NT2/D1 (cell line): Measurements from ENCODE around the gene PLXNA4.
"Not testable (repeated sequence)": the region's sequence is repeated elsewhere in the genome, so short reads cannot be mapped to it uniquely, and the experiment has no call there.

Experiments
- DNase-seq: peaks from one replicate; pipeline ENCODE4 v3.0.0-alpha.2; 2011; ENCODE audit warnings: low read depth, low spot score
- H3K27me3 ChIP-seq: 2 replicates; pipeline ENCODE4 v1.6.0; 2011; ENCODE audit warnings: mild to moderate bottlenecking; ENCODE audit not compliant: insufficient read length, insufficient read depth
- H3K36me3 ChIP-seq: 2 replicates; pipeline ENCODE4 v1.6.1; 2011; ENCODE audit warnings: mild to moderate bottlenecking, low read length, mixed read lengths; ENCODE audit not compliant: insufficient read depth, insufficient read length
- H3K4me1 ChIP-seq: 2 replicates; pipeline ENCODE4 v1.5.1; 2011; ENCODE audit not compliant: insufficient read depth, insufficient read length
- H3K4me3 ChIP-seq: 2 replicates; pipeline ENCODE4 v1.5.1; 2011; ENCODE audit warnings: low read depth; ENCODE audit not compliant: insufficient read length
- H3K9ac ChIP-seq: 2 replicates; pipeline ENCODE4 v1.6.0; 2011; ENCODE audit warnings: low read depth; ENCODE audit not compliant: insufficient read length
- H3K9me3 ChIP-seq: 2 replicates; pipeline ENCODE4 v1.5.1; 2011; ENCODE audit warnings: mild to moderate bottlenecking, low read length; ENCODE audit not compliant: insufficient read depth
- SUZ12 ChIP-seq: IDR thresholded peaks from 2 replicates; pipeline ENCODE4 v1.6.1; 2011; ENCODE audit not compliant: insufficient read length, insufficient read depth; ENCODE audit errors: extremely low read depth
- YY1 ChIP-seq: IDR thresholded peaks from 2 replicates; pipeline ENCODE4 v1.6.1; 2011; ENCODE audit not compliant: insufficient read length, insufficient read depth
- ZNF274 ChIP-seq: IDR thresholded peaks from 2 replicates; pipeline ENCODE4 v1.6.1; 2011; ENCODE audit warnings: mild to moderate bottlenecking, low read depth, low read length

The PLXNA4 gene

DNA sequence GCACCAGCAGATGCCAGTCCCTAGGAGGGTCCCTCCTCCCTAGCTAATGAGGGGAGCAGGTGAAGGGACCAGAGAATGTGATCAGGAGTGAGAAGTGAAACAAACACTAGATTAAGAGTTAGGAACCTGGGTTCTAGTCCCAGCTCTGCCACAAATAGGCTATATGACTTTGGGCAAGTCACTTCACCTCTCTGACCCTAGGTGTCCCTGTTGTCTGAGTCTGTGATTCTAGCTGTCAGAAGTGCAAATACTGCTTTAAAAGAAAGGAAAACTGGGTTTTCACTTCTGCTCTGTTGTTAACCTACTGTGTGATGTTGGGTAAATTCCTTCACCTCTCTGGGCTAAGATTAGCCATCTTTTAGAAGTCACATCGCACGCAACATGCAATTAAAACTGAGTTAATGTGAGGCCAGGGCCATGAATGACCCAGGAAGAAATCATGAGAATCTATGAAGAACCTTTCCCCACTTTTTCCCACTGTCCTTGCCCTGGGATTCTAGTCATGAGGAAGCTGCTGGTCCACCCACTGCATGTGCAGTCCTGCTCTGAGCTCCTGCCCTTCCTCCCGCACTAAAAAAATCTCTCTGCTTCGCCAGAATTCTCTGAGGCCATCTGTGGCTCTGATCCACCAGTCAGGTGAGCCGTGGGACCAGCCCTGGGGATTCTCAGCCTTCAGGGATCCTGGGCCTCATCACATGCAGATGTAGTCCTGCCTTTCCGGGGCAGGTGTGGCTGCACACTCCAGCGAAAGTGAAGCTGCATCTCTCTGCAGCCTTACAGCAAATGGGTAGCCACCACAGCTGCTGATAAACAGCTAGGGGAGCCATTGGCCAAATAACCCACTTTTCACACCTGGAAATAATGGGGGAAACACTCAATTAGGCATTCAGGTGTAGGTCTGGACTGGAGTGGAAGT is 181.7 kb downstream of the PLXNA4 start:
- Histone ChIP-seq H3K27me3 (no peaks in the 10 kb centered on the region), H3K9ac (no peak overlapping the region), H3K36me3 (no peaks in the 10 kb centered on the region), H3K4me3 (no peak overlapping the region), H3K9me3 (no peaks in the 10 kb centered on the region), H3K4me1 (peaks cover 2% of the 10 kb centered on the region)
- no peak for TF ChIP-seq YY1
- TF ChIP-seq ZNF274, result no peak
- no peak for TF ChIP-seq SUZ12
- DNase-seq, result no peak

GRCh38 chr7:132393789-132394261 is 182.4 kb downstream of the PLXNA4 start:
- no peaks in the 10 kb centered on the region for H3K36me3 ChIP-seq
- H3K4me1 ChIP-seq, result peaks cover 2% of the 10 kb centered on the region
- H3K9ac ChIP-seq, result no peak overlapping the region
- TF ChIP-seq ZNF274 (no peak), SUZ12 (no peak), YY1 (no peak)
- H3K4me3 ChIP-seq, result no peak overlapping the region
- no peaks in the 10 kb centered on the region for H3K9me3 ChIP-seq
- H3K27me3 ChIP-seq, result no peaks in the 10 kb centered on the region
- no peak for DNase-seq

GRCh38 chr7:132392713-132393112 is 183.6 kb downstream of the PLXNA4 start:
- TF ChIP-seq SUZ12 (no peak), ZNF274 (no peak), YY1 (no peak)
- Histone ChIP-seq H3K9me3 (no peaks in the 10 kb centered on the region), H3K9ac (no peak overlapping the region), H3K27me3 (no peaks in the 10 kb centered on the region), H3K4me1 (peaks cover 2% of the 10 kb centered on the region), H3K4me3 (no peak overlapping the region), H3K36me3 (no peaks in the 10 kb centered on the region)
- no peak for DNase-seq

DNA sequence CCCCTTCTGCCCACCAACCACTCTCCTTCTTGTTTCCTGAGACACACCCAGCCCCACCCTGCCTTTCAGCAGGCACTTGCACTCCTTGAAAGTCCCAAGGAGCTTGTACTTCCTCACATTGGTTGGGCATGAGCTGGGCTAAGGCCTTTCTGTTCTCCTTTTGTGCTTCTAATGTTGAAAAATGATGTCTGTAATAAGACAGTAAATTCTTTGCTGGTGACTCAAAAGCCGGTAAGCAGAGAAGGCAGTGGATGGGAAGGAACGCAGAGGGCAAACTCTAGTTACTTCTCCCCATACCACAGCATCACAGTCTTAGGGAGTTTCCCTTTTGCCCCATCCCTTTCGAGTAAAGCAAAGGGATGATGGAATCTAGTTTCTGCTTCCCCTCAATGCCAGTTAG is 185.6 kb downstream of the PLXNA4 start:
- TF ChIP-seq SUZ12, result no peak
- no peak for TF ChIP-seq ZNF274
- no peak for TF ChIP-seq YY1
- H3K4me1 ChIP-seq, result peaks cover 7% of the 10 kb centered on the region
- no peak for DNase-seq
- no peak overlapping the region for H3K9ac ChIP-seq
- no peaks in the 10 kb centered on the region for H3K9me3 ChIP-seq
- no peak overlapping the region for H3K4me3 ChIP-seq
- H3K36me3 ChIP-seq, result no peaks in the 10 kb centered on the region
- H3K27me3 ChIP-seq, result no peaks in the 10 kb centered on the region

- DNase-seq, result not testable (repeated sequence)
These were observed 186.2 kb downstream of the PLXNA4 start for GRCh38 chr7:132390049-132390448.

GRCh38 chr7:132388688-132389087 is 187.6 kb downstream of the PLXNA4 start:
- no peak overlapping the region for H3K4me3 ChIP-seq
- DNase-seq, result no peak
- TF ChIP-seq ZNF274 (no peak), SUZ12 (no peak), YY1 (no peak)
- H3K9me3 ChIP-seq, result no peaks in the 10 kb centered on the region
- no peaks in the 10 kb centered on the region for H3K27me3 ChIP-seq
- H3K36me3 ChIP-seq, result no peaks in the 10 kb centered on the region
- H3K9ac ChIP-seq, result no peak overlapping the region
- H3K4me1 ChIP-seq, result peaks cover 4% of the 10 kb centered on the region

More at GRCh38 chr7:132390049-132390448, 186.2 kb downstream of the PLXNA4 start:
- H3K9ac ChIP-seq, H3K4me3 ChIP-seq, H3K9me3 ChIP-seq, H3K4me1 ChIP-seq, H3K36me3 ChIP-seq, H3K27me3 ChIP-seq: not testable (repeated sequence)

DNA sequence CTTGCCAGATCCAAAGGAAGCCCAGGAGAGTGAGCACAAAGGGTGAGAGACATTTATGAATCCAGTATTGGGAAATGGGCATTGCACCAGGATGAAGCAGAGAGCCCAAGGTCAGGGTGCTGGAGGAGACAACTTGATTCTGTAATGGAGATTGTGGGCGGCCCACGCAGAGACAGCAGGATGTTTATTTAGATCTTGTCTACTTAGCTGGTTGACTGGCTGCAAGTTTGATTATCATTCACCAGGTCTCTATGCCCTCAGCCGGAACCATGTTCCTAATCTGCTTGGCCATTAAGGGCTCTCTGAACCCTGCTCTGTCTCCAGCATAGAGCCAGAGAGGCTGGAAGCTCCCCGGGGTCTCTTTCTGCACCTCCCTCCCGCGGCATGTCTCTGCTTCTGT is 188.7 kb downstream of the PLXNA4 start:
- H3K9me3 ChIP-seq, result no peaks in the 10 kb centered on the region
- peaks cover 4% of the 10 kb centered on the region for H3K4me1 ChIP-seq
- H3K36me3 ChIP-seq, result no peaks in the 10 kb centered on the region
- H3K4me3 ChIP-seq, result no peak overlapping the region
- no peak for TF ChIP-seq ZNF274
- TF ChIP-seq YY1, result no peak
- no peak for TF ChIP-seq SUZ12
- no peak overlapping the region for H3K9ac ChIP-seq
- DNase-seq, result no peak
- H3K27me3 ChIP-seq, result no peaks in the 10 kb centered on the region
